GM21528 (cell line): ENCODE data around the gene OTOA.
"Not testable (repeated sequence)": the region's sequence is repeated elsewhere in the genome, so short reads cannot be mapped to it uniquely, and the experiment has no call there.

Experiments used
- ATAC-seq: cut with Tn5 transposase; IDR thresholded peaks from one replicate; pipeline ENCODE4 v1.9.1; 2021; ENCODE audit warnings: mild to moderate bottlenecking, moderate library complexity; ENCODE audit not compliant: unreplicated experiment, low FRiP score

Gene OTOA

DNA sequence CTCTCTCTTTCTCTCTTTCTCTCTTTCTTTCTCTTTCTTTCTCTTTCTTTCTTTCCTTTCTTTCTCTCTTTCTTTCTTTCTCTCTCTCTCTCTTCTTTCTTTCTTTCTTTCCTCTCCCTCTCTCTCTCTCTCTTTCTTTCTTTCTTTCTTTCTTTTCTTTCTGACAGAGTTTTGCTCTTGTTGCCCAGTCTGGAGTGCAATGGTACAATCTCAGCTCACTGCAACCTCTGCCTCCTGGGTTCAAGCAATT is 50.5 kb downstream of the OTOA start:
- not testable (repeated sequence) for ATAC-seq

DNA sequence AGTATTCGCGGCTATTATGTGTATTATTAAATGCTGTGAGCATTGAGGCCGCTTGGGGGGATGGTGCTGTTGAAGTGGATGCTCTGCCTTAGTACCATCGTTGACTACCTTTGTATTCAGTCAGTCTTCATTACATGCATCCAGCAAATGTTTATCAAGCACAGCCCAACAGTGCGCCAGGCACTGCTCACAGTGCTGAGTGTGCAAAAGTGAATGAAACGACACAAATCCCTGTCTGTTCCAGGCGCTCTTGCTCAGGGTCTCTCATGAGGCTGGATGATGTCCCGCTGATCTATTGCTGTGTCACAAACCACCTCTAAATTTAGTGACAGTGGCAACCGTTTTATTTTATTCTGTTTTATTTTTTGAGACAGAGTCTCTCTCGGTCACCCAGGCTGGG is 53.8 kb downstream of the OTOA start:
- no peak for ATAC-seq

DNA sequence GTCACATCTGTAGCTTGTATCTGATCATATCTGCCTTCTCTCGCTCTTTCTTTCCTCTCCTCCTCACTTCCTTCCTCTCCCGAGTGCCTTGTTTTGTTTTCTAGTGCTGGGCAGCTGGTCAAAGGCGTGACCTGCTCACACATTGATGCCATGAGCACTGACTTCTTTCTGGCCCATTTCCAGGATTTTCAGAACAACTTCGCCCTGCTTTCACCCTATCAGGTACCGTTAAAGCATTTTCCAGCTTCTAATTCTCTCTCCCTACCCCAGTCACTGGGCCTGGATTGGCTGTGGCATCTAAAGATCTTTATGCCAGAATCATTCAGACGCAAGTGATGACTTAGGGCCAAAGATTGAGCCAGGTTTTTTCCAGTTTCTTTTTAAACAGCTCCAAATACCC is 55.5 kb downstream of the OTOA start:
- no peak for ATAC-seq

DNA sequence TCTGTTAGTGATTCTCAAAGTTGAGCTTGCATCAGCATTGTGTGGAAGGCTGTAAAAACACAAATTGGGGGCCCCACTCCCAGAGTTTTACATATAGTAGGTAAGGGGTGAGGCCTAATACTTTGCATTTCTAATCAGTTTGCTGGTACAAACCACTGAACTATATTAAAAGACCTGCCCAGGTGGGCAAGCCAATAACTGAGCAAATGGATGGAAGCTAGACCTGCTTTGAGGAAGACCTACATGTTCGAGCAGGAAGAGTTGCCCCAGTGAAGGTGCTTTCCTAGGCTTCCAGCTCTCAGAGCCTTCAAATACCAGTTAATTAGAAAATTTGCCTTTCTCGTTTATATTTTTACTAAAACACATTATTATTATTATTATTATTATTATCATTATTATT is 56.8 kb downstream of the OTOA start:
- no peak for ATAC-seq

DNA sequence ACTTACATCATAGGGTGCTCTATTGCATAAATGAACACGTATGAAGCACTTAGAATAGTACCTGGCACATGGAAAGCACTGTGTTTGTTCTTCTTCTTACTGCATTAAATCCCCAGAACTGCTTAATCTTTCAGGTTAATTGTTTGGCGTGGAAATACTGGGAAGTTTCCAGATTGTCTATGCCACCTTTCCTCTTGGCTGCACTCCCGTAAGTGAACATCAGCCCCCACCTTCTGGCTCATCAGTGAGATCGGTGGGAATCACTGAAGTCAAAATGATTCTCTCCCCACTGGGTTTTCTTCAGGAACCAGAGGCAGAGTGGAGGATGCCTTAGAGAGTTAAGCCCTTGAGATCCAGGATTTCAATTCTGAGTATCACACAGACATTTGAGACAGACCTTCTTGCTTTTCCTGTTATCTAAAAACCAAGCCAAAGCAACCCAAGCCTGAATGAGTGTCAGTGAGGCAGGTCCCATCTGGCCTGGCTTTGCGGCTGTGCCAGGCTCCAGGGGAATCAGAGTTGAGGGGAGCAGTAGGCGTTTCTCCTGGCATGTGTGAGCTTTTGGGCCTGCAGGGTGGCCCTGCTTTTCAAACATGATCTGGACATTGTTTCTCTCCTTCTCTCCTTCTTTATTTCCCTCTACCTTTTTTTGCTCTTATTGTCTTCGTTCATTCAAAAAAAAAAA is 59.1 kb downstream of the OTOA start:
- ATAC-seq: no peak

DNA sequence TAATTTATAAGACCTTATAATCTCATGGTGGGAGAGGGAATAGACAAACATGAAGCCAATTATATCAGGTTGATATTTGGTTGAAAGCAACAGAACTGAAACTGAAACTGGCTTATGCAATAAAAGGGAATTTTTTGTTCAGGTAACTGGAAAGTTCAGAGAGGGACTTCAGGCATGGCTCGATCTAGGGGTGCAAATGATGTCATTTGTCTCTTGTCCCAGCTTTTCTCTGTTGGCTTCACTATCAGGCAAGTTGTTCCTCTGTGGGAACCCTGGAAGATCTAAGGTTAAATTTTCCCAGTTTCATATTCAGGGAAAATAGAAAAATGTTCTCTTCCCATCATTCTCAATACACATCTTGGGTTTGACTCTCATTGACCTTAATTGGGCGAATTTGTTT is 59.8 kb downstream of the OTOA start:
- no peak for ATAC-seq

DNA sequence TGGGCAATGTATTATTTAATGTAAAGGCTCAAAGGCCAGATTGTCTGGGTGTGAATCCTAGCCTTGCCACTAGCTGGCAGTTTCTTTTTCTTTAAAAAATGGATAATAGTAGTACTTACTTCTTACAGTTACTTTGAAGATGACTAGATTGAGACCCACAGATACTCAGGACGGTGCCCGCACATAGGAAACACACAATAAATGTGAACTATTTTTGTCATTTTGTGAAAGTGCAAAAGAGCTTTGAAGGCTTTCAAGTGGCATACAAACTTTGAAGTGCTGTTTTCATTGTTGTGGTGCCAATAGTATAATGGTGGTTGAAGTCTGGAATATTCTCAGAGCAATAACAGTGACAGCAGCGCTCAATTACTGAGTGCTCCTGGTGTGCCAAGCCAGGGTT is 63.6 kb downstream of the OTOA start:
- ATAC-seq: no peak

DNA sequence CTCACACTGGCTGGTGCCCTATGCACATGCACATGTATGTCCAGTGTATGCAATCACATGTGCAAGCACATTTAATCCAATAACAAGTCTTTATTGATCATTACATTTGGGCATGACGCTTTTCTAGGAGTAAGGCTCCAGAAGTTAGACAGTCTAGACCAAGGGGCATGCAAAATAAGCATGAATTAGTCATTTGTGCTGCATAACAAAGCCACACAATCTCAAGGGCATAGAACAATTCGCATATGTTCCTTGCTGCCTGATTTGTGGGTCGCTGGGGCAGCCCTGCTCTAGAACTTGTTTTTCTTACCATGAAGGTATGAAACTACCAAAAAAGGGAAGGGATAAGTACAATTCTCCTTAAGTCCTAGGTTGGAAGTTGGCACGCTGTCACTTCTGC is 67.5 kb downstream of the OTOA start:
- not testable (repeated sequence) for ATAC-seq

DNA sequence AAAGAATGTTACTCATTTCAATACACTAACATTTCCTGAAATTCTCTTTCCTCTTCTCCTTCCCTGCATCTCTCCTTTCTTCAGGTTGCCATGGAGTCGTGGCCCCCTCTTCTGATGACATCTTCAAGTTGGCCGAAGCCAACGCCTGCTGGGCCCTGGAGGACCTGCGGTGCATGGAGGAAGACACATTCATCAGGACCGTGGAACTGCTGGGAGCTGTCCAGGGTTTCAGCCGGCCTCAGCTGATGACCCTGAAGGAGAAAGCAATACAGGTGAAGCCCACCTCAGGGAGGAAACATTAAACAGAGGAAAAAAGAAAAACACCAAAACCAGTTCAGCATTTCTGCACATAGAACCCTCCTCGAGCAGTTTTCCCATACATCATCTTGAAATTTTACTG is 76.9 kb downstream of the OTOA start:
- not testable (repeated sequence) for ATAC-seq

DNA sequence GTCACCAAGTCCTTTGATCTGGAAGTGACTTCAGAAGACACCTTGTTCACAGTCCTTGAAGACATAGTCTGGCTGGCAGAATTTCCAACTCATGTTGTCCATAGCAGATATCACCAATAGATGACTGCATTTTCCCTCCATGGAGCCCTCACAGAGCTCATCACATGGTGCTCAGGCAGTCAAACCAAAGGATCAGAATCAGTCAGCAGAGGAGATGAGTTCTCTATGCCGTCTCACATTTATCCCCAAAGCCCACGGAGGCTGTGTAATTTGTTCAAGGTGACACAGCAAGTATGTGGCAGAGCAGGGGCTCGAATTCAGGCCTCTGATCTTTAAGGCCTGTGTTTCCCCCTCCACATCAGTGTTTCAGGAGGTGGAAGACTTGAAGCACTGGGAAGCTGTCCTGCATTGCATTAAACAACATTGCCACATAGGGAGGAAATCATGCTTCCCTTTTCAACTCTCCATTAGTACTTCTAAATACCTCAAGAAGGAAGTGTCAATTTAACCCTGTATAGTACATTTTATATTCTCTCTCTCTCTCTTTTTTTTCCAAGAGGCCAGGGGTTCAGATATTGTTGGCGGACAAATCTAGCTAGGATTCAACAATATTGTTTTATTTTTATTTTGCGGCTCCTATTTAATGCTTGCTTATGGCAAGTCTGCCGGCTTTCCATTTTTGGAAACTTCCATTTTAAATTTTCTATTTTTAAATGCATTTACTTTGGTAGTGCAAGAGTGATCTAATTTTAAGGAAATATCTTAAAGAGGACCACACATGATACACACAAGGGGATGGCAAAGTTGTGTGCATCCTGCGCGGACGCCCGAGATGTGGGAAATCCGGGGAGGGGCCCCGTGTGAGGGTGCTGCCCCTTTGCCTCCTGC is 92.7 kb downstream of the OTOA start:
- not testable (repeated sequence) for ATAC-seq

DNA sequence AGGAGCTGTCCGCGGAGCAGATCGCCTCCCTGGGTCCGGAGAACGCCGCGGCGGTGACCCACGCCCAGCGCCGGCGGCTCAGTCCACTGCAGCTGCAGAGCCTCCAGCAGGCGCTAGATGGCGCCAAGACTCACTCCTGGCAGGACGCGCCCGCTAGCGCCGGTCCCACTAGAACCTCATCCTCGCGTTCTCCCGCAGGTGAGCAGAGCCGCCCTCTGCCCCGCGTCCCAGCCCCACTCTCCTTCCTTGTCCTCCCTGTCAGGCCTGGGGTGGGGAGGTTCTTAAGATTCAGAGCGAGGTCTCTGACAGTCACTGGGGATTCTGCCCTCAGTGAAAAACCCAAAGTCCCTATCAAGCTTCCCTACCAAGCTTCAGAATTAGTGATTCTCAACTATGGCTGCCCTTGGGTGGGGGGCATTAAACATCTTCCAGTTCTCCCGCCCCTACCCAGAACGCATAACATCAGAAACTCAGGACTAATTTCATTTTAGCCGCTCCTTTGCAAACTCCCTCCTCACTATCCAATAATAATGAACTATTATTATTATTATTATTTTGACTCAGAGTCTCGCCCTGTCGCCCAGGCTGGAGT is 93.4 kb downstream of the OTOA start:
- ATAC-seq: not testable (repeated sequence)

DNA sequence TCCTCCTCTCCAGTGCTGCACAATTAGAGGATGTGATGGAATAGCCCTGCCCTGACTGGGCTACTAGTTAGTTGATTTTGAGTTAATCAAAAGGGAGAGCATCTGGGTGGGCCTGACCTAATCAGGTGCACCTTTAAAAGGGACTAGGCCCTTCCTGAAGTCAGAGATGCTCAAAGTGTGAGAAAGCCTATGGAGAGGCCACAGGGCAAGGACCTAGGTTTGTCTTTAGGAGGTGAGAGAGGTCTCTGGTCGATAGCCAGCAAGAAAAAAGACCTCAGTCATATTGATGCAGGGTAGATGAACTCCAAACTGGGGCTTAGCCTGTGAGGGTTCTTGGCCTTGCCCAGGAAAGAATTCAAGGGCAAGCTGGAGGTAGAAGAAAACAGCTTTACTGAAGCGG is 104.5 kb downstream of the OTOA start:
- not testable (repeated sequence) for ATAC-seq

DNA sequence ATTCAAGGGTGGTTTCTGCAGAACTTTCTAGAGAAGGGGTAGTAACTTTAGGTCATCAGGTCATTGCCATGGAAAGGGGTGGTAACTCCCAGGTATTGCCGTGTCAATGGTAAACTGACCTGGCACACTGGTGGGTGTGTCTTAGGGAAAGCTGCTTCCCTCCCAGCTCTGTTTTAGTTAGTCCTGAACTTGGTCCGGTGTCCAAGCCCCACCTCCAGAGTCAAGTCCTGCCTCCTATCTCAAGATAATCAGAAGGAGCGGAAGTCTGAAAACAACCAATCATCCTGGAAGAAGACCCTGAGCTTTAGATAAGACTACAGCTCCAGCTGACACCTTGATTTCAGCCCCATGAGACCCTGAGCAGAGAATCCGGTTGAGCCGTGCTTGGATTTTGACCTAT is 105.0 kb downstream of the OTOA start:
- not testable (repeated sequence) for ATAC-seq

DNA sequence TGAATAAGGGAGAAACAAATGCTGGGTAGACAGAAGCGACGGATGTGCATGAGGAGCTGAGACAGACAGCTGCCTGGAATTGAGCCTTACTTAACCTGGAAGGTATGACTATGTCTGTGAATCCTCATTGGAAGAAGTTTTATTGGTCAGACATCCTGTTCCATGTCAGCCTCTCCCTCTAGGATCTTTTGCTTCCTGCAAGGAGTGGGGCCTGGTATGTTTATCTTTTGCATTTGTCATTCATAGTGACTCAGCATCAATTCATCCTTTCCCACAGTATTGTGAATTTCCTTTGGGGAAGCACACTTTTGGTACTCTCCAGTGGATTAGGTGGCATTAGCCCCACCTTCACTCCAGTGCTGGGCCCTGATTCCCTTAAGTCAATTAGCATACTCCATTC is 105.5 kb downstream of the OTOA start:
- ATAC-seq: not testable (repeated sequence)

DNA sequence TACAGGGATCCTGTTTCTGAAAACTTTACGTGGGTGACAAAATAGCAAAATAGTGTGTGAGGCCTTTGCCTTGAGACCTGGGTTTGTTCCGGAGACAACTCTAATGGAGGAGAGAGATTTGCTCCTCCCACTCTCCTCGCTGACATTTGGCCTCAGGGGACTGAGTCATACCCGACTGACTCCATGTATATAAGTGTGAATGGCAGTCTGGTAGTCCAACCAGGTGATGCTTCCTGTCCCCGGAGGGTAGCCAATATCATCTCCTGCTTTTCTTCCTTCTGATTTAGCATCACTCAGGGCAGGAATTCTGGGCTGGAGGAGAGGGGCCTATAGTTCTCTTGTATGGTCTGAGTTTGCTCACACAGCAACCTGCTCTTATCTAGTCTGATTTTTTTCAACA is 106.8 kb downstream of the OTOA start:
- not testable (repeated sequence) for ATAC-seq

DNA sequence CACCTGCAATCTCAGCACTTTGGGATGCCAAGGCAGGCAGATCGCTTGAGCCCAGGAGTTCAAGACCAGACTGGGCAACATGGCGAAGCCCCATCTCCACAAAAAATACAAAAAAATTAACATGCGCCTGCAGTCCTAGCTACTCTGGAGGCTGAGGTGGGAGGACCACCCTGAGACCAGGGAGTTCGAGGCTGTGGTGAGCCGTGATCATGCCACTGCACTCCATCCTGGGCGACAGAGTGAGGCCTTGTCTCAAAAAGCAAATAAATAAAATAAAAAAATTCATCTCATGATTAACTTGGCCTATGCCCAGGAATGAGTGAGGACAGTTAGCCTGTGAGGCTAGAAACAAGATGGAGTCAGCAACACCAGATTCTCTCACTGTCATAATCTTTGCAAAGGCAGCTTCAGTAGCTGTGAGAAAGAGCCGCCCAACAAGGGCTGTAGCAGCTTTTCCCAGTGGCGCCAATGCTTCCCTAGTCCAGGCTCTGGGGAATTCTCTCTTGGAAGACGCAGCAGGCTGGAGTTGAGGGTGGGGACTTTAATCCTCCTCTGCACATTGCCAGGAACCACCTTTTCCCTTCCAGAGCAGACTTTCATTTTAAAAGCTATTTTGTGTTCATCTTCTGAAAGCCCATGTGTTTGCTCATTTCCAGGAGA is 108.9 kb downstream of the OTOA start:
- ATAC-seq: not testable (repeated sequence)

DNA sequence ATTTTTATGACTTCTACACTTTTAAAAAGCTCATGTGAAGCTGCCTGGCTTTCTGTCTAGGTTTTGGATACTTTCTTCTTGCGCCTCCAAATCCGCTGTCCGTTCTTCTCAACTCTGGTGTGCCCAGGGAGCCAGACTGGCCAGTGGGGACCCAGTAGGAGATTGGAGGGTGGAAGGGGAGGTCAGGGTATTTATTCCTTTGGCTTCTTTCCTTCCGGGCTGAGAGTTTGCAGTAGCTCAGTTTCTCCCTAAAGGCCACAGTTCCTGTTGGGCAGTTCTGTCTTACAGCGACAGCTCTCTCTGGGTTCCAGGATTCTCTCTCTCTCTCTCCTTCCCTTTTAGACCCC is 109.4 kb downstream of the OTOA start:
- not testable (repeated sequence) for ATAC-seq

DNA sequence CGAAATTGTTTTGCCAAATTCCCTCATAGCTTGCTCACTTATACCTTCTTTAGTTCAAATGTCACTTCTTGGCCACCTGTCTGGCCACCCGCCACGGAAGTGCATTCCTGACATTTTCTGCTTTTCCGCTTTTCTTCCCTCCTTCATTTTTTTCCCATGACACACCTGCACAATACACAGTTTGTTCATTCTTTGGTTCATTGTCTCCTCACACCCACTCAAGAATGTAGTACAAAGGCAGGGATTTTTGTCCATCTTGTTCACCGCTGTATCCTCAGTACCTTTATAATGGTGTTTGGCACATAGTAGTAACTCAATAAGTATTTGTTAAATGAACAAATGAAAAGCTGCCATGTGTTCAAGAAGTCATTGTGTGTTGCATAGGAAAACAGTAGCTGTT is 116.8 kb downstream of the OTOA start:
- not testable (repeated sequence) for ATAC-seq

DNA sequence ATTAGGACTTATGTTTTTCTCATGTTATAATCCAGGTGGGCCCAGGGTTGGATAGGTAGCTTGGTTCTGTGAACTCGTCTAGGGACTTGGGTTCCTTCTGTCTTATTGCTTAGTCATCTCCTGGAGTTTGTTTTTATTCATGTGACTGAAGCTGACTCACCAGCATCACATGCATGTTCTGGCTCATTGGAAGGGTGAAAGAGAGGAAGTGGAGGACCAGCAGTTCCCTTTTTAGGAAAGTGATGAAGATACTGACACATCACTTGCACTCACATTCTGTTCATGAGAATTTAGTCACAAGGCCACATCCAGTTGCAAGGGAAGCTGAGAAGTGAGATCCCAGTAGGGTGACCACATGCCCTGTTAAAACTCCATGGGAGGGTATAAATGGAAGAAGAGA is 126.7 kb downstream of the OTOA start:
- not testable (repeated sequence) for ATAC-seq

DNA sequence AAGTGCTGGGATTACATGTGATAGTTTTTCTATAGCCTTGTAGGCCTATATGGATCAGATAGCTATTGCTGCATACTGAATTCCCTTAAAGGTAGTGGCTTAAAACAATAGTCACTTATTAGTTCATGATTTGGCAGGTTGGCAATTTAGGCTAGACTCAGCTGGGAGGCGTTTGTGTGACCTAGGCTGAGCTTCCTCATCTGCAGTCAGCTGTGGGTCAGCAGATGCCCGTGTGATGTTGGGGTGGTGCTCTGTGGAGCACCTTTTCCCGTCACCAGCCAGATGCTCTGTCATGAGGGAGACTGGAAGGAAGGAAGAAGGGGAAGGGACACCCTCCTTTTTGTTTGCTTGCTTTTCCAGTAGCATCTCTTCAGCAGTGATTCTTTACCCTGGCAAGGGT is 129.5 kb downstream of the OTOA start:
- ATAC-seq: not testable (repeated sequence)

DNA sequence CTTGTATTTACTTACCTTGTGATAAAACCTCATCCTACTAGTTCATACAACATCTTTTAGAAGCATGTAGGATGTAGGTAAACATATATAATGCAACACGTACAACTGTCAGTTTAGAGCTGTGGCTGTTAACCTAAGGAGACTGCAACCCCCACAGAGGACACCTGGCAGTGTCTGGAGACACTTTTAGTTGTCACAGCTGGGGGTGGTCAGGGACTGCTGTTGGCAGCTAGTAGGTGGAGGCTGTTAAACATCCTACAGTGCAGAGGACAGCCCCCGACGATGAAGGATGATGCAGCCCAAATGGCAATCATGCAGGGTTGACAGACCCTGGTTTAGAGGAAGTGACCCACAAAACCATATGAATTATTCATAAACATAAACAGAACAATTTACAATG is 134.8 kb downstream of the OTOA start:
- ATAC-seq: not testable (repeated sequence)
